HG03354 (cell line): ENCODE results near the gene EGFR.

ENCODE experiments used
- ATAC-seq: cut with Tn5 transposase; IDR thresholded peaks from one replicate; pipeline ENCODE4 v1.9.1; 2021; ENCODE audit warnings: mild to moderate bottlenecking; ENCODE audit not compliant: unreplicated experiment, poor library complexity, severe bottlenecking

EGFR gene

GRCh38 chr7:55191926-55192692, 173.3 kb downstream of the EGFR start:
- no peak for ATAC-seq

GRCh38 chr7:55192723-55193122, 173.9 kb downstream of the EGFR start:
- ATAC-seq: no peak

GRCh38 chr7:55193245-55193644, 174.4 kb downstream of the EGFR start:
- ATAC-seq: no peak

DNA sequence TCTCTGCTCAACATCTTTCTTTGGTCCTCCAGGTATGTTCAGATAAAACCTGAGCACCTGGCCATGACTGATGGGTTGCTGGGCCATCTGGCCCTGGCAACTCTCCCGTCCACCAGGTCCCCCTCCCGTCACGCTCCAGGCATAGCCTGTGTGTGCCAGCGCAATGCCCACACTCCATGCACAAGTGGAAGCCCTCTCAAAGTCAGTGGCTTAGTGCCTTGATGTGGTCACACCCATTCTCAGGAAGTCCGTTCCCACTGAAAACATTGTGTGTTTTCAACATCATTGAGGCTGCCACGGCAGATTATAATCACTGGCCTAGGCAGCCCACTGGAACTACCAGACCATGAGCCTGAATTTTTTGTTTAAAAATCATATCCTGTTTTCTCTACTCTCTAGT, 175.7 kb downstream of the EGFR start:
- no peak for ATAC-seq

DNA sequence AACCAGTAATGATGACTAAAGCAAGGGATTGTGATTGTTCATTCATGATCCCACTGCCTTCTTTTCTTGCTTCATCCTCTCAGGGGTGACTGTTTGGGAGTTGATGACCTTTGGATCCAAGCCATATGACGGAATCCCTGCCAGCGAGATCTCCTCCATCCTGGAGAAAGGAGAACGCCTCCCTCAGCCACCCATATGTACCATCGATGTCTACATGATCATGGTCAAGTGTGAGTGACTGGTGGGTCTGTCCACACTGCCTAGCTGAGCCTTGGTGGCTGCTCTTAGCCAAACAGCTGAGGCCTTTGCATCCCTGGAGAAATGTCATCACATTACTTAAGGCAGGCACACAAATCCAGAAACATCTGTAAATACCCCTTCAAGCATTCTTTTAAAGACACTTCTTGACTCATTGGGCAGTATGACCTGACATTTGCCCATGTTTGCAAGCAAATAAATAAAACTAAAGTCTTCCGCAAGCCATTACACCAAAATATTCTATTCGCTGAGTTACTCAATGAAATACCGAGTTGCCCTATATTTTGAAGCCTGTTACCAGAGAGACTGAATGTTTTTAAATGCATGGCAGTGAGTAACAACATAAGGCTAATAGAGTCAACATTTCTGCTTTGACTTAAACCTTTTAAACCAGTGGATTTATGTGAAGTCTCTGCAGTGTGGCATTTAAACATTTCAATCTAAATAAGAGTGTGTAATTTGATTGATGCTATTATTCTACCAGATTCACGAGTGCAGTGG, 180.0 kb downstream of the EGFR start:
- ATAC-seq: no peak

DNA sequence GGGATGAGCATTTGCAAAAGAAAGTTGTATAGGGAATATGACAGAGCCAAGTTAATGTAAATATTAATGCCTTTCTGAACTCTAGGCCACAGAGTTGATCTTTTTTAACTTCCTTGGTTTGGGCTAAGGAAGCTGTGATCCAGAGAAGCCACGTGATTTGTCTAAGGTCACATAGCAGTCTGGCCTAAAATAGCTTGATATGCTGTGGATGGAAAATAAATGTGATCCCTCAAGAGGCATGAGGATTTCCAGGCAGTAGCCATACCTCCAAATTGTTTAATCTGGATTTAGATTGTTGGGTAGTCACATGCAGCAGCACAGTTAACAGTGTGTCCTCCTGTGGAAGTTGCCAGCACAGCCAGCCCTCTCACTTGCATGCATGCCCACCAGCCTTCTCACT, 180.6 kb downstream of the EGFR start:
- ATAC-seq: no peak

GRCh38 chr7:55200441-55200840, 181.6 kb downstream of the EGFR start:
- no peak for ATAC-seq

DNA sequence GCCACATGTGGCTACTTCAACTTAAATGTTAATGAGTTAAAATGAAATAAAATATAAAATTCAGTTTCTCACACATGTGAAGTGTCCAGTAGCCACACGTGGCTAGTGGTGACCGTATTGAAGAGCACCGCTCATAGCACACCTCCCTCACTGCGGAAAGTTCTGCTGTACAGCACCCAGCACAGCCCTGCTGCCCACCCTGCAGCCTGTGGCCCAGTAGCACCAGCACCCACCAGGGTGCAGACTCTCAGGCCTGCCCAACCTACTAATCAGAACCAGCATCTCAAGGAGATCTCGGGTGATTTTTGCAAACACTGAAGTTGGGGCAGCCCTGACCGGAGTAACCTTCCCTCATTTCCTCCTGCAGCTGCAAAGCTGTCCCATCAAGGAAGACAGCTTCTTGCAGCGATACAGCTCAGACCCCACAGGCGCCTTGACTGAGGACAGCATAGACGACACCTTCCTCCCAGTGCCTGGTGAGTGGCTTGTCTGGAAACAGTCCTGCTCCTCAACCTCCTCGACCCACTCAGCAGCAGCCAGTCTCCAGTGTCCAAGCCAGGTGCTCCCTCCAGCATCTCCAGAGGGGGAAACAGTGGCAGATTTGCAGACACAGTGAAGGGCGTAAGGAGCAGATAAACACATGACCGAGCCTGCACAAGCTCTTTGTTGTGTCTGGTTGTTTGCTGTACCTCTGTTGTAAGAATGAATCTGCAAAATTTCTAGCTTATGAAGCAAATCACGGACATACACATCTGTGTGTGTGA, 183.5 kb downstream of the EGFR start:
- ATAC-seq: no peak

- no peak for ATAC-seq
Observed at GRCh38 chr7:55203300-55203699, 184.5 kb downstream of the EGFR start.

DNA sequence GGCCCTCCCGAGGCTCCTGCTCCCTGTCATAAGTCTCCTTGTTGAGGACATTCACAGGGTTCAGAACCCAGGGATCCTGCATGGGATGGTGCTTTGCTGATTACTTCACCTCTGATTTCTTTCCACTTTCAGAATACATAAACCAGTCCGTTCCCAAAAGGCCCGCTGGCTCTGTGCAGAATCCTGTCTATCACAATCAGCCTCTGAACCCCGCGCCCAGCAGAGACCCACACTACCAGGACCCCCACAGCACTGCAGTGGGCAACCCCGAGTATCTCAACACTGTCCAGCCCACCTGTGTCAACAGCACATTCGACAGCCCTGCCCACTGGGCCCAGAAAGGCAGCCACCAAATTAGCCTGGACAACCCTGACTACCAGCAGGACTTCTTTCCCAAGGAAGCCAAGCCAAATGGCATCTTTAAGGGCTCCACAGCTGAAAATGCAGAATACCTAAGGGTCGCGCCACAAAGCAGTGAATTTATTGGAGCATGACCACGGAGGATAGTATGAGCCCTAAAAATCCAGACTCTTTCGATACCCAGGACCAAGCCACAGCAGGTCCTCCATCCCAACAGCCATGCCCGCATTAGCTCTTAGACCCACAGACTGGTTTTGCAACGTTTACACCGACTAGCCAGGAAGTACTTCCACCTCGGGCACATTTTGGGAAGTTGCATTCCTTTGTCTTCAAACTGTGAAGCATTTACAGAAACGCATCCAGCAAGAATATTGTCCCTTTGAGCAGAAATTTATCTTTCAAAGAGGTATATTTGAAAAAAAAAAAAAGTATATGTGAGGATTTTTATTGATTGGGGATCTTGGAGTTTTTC, 186.5 kb downstream of the EGFR start:
- no peak for ATAC-seq

- ATAC-seq: no peak
Observed at GRCh38 chr7:55206235-55207029, 187.6 kb downstream of the EGFR start.

GRCh38 chr7:55207436-55208125, 188.8 kb downstream of the EGFR start:
- no peak for ATAC-seq

DNA sequence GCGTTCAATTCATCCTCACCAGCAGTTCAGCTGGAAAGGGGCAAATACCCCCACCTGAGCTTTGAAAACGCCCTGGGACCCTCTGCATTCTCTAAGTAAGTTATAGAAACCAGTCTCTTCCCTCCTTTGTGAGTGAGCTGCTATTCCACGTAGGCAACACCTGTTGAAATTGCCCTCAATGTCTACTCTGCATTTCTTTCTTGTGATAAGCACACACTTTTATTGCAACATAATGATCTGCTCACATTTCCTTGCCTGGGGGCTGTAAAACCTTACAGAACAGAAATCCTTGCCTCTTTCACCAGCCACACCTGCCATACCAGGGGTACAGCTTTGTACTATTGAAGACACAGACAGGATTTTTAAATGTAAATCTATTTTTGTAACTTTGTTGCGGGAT, 190.5 kb downstream of the EGFR start:
- no peak for ATAC-seq

GRCh38 chr7:55210176-55210575, 191.4 kb downstream of the EGFR start:
- ATAC-seq: no peak

DNA sequence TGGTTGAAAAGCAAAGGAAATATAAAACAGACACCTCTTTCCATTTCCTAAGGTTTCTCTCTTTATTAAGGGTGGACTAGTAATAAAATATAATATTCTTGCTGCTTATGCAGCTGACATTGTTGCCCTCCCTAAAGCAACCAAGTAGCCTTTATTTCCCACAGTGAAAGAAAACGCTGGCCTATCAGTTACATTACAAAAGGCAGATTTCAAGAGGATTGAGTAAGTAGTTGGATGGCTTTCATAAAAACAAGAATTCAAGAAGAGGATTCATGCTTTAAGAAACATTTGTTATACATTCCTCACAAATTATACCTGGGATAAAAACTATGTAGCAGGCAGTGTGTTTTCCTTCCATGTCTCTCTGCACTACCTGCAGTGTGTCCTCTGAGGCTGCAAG, 191.9 kb downstream of the EGFR start:
- no peak for ATAC-seq

DNA sequence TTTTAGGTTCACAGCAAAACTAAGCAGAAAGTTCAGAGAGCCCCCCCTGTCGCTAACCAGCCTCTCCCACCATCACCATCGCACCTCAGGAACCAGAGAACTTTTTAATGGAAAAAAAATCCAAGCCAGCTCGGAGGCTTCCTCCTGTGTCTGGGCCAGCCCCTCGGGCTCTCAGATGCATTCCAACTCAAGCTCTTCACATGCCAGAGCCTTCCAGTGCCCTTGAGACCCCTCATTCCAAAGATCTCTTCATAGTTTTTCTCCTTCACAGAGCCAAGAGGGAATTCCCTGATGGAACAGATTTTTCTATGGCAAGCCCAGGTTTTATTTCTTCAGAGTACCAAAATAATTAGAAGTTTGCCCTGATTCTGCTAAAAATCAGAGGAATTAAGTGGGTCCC, 192.9 kb downstream of the EGFR start:
- ATAC-seq: no peak

DNA sequence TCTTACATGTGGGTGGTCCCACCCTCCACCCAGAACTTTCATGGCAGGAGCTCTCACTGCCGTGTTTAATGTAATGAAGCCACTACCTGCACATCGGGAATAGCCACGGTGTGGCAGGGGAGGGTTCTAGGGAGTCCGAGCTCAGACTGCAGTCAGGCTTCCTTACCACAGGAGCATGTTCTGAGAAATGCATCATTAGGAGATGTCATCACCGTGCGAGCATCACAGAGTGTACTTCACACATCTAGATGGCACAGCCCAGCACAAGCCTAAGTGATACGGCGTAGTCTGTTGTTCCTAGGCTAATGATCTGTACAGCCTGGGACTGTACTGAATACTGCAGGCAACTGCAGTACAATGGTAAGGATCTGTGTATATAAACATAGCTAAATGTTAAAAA, 193.4 kb downstream of the EGFR start:
- no peak for ATAC-seq

DNA sequence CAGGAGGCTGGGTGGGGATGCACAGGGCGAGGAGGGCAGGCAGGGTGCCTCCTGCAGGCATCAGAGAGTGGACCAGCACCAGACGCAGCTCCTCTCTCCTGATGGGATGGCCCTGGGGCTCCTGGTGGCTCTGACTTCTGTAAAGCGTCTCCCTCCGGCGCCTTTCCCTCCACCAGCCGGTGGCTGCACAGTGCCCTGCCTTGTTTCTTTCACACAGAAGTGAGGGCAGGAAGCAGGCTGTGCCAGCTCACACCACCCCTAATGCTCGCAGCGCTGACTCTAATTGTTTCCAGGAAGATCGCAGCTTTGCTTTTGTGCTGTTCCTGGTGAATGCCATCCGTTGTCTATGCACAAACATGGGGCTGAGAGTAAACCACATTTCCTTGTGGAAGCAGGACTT, 194.0 kb downstream of the EGFR start:
- no peak for ATAC-seq
